ENCODE measurements around the gene C14orf132.

DNA sequence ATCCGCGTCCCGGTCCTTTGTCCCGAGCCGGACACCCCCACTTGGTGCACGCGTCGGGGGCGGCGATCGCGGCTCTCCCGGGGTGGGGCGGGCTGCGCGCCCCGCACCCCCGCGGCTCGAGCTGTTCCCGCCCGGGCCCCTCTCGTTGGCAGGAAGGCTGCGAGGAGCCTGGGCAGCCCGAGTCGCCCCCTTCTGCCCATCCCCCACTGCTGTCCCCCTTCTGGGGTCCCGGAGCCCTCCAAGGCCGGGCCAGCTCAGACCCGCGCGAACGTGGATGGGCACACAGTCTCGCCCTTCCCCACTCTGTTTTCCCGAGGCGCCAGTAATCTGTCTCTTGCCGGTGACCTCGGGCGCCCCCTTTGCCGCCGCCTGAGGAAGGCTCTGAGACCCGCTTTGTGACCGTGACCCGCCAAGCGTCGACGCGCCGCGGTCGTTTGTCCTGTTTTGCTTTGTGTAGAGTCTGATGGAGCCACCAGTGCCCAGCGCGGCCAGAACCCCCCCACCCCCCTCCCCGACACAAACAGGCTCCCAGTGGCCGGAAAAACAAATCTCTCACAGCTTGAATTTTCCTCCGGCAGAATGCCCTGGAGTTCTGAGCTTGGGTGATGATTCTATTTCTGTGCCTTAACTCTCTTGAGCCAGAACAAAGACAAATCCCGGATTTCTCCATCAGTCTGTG lies 610 bp downstream of the C14orf132 start:
- TF ChIP-seq, protein P1, sequence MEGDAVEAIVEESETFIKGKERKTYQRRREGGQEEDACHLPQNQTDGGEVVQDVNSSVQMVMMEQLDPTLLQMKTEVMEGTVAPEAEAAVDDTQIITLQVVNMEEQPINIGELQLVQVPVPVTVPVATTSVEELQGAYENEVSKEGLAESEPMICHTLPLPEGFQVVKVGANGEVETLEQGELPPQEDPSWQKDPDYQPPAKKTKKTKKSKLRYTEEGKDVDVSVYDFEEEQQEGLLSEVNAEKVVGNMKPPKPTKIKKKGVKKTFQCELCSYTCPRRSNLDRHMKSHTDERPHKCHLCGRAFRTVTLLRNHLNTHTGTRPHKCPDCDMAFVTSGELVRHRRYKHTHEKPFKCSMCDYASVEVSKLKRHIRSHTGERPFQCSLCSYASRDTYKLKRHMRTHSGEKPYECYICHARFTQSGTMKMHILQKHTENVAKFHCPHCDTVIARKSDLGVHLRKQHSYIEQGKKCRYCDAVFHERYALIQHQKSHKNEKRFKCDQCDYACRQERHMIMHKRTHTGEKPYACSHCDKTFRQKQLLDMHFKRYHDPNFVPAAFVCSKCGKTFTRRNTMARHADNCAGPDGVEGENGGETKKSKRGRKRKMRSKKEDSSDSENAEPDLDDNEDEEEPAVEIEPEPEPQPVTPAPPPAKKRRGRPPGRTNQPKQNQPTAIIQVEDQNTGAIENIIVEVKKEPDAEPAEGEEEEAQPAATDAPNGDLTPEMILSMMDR (IDR thresholded peaks at IDR 0.05; ENCODE audit: low read length): peak; percentile 30; the same call in 1 of the 2 replicates
- no peak for TF ChIP-seq EZH2 (IDR thresholded peaks at IDR 0.05; ENCODE audit: borderline replicate concordance, low read length)
